Measurements from ENCODE around the gene HMHB1. TPM values are rescaled to one million over a fixed set of nuclear protein-coding genes. Genes with fewer than 3 reads are reported as not detected.

Gene HMHB1
- total and polyA plus RNA-seq, 12 donors = not detected

DNA sequence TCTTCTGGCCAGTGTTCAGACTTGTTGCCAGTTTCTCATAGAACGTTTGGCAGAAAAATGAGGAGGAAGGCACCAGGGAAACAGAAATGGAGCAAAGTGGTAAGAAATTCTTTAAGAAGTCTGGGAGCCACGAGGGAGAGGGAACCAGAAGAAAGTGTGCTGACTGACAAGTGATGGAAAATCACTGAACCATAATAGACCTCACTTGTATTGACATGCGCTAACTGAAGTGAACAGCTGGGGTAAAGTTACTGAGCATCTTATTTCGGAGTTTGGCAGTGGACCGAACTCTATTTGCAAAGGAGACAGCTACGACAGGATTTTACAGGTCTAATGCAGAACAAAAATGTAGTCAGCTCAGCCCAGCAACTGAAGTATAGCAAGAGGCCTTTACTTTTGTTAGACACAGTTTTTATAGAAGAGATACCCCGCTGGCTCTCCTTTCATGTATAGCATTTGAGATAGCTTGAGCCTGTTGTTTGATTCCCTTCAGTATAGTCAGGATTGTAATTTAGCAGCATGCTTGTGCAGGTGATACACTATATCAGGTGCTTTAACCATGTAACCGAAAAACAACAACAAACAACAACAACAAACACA, 53.6 kb downstream of the HMHB1 start:
- WGBS, 2 donors = 61 to 64% methylated on average over 8 of the region's 8 CpGs
- no peaks in the 10 kb centered on the region for H3K27me3 ChIP-seq
- TF ChIP-seq, protein P1, sequence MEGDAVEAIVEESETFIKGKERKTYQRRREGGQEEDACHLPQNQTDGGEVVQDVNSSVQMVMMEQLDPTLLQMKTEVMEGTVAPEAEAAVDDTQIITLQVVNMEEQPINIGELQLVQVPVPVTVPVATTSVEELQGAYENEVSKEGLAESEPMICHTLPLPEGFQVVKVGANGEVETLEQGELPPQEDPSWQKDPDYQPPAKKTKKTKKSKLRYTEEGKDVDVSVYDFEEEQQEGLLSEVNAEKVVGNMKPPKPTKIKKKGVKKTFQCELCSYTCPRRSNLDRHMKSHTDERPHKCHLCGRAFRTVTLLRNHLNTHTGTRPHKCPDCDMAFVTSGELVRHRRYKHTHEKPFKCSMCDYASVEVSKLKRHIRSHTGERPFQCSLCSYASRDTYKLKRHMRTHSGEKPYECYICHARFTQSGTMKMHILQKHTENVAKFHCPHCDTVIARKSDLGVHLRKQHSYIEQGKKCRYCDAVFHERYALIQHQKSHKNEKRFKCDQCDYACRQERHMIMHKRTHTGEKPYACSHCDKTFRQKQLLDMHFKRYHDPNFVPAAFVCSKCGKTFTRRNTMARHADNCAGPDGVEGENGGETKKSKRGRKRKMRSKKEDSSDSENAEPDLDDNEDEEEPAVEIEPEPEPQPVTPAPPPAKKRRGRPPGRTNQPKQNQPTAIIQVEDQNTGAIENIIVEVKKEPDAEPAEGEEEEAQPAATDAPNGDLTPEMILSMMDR (IDR thresholded peaks at IDR 0.05) = no peak
- H3K36me3 ChIP-seq = no peaks in the 10 kb centered on the region
- H3K27ac ChIP-seq = no peak overlapping the region
- no peak overlapping the region for H3K4me3 ChIP-seq
- intact Hi-C loops (cut with DNase I) = no loop called here
- DNase-seq = no peak
- ATAC-seq = no peak
- peaks cover 0 to 12% (median 4%) of the 10 kb centered on the region in 9 donors for H3K4me1 ChIP-seq
- H3K9me3 ChIP-seq = no peaks in the 10 kb centered on the region

Measured in heart right ventricle (tissue), 16 donors.